ENCODE results near the gene EPHA3.

Gene EPHA3

DNA sequence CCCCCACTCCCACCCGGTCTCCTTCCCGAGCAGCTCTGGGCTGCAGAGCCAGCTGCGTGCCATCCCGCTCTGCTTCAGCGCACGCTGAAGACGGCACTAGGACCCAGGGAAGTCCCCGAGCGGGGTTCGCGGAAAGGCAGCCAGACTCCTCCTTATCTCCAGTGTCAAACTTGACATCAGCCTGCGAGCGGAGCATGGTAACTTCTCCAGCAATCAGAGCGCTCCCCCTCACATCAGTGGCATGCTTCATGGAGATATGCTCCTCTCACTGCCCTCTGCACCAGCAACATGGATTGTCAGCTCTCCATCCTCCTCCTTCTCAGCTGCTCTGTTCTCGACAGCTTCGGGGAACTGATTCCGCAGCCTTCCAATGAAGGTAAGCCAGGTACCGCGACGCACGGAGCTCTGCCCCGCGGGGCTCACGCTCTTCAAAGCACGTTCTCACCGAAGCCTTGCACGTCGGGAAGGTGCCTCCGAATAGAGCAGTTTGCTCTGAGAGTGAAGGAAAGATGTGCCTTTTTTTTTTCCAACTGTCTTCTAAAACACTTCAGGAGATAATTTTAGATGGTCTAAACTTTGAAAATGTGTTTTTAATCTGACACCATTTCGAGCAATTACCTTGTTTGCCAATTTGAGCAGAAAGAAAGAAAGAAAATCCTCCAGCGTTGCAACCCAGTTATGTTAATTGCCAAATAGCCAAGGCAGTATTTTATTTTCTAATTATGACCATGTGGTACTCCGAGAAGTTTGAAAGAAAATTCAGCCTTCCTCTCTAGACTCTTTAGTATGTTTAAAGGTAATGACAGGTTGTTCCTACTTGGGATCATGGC is at the start of gene EPHA3:
EPHA3 (plus strand) TSS at position 161 of the 830 bp plus-strand sequence; CDS start at position 289, 128 bp downstream.
- TF ChIP-seq, protein P1, sequence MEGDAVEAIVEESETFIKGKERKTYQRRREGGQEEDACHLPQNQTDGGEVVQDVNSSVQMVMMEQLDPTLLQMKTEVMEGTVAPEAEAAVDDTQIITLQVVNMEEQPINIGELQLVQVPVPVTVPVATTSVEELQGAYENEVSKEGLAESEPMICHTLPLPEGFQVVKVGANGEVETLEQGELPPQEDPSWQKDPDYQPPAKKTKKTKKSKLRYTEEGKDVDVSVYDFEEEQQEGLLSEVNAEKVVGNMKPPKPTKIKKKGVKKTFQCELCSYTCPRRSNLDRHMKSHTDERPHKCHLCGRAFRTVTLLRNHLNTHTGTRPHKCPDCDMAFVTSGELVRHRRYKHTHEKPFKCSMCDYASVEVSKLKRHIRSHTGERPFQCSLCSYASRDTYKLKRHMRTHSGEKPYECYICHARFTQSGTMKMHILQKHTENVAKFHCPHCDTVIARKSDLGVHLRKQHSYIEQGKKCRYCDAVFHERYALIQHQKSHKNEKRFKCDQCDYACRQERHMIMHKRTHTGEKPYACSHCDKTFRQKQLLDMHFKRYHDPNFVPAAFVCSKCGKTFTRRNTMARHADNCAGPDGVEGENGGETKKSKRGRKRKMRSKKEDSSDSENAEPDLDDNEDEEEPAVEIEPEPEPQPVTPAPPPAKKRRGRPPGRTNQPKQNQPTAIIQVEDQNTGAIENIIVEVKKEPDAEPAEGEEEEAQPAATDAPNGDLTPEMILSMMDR (IDR thresholded peaks at IDR 0.05; ENCODE audit: insufficient read depth, low read length, missing control alignments): no peak
- POLR2A ChIA-PET: no interaction called here
- H3K4me3 ChIP-seq (ENCODE audit: low read depth, low read length): peak within 1 kb of the TSS; percentile 62
- CTCF ChIA-PET: interaction anchor here (1.0 kb wide), 1 partner anchor 888 kb away, joined by 3 read pairs; no protein-coding TSS in a partner anchor
- DNase-seq (ENCODE audit: low read depth, low spot score): no peak

DNA sequence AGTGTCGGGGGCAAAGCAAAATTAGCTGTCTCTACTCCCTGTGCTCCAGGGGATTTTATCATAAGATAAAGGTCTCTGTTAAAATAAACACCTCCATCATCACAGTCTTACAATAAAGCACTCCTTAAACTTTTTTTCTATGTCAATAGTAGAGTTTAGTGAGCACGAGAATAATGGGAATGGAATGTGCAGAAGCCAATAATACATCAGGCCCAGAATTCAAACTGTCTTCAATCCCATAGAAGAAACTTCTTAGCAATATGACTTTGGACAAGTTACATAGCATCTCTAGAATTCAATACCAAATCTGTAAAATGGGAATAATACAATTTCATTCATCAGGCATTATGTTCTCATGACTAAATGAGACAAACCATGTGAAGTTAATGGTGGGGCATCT is 49.0 kb upstream of the EPHA3 start:
- ChIA-PET POLR2A (no interaction called here), CTCF (no interaction called here)
- TF ChIP-seq, protein P1 (IDR thresholded peaks at IDR 0.05; ENCODE audit: insufficient read depth, low read length, missing control alignments): no peak
- no peak overlapping the region for H3K4me3 ChIP-seq (ENCODE audit: low read depth, low read length)
- DNase-seq (ENCODE audit: low read depth, low spot score): no peak

DNA sequence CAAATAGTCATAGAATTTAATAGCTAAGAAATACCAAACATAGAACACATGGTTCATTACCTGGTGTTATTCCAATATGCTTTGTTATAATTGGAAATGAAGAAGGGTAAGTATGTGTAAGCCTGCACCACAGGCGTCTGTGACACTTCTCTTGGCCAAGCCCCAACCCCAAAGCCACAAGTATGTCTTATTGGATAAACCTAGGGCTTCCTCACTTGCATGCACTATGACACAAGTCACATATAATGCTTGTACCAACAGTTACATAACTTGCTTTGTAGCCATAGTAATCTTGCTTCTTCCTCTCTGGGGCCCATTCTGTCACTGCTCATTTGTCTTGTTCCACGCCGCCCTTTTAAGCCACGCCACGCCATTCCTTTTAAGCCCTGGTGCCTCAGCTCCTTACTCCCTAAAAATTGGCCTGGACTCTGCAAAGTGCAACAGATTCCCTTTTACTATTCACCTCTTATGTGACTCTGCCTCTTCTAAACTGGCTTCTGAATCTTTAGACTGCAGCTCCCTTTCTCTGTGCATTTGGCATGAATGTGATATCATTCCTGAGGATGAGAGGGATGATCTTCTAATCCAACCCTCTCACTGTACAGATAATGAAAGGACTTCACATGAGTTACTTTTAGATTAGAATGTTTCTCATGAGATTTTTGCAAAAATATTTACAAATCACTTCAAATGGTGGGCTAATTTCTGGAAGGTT is 48.1 kb upstream of the EPHA3 start:
- no peak overlapping the region for H3K4me3 ChIP-seq (ENCODE audit: low read depth, low read length)
- DNase-seq (ENCODE audit: low read depth, low spot score): peak; percentile 14
- POLR2A ChIA-PET: no interaction called here

DNA sequence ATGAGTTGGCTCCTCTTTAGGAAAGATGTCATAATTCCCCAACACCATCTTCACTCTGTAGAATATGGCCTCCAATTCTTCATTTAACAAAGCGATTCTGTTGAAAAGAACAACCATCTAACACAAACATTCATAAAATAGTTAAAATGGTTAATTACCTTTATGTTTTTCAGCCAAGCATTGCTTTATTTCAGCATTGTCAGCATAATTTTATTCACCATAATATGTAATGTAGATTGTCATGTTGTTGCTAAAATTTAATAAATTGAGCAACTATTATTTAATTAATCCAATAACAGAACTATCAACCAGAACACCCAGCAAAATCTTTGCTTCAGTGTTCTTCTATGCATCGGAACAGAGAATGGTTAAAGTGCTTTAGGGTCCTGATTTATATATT is 46.2 kb upstream of the EPHA3 start:
- ChIA-PET CTCF (no interaction called here), POLR2A (no interaction called here)
- no peak for DNase-seq (ENCODE audit: low read depth, low spot score)
- H3K4me3 ChIP-seq (ENCODE audit: low read depth, low read length): no peak overlapping the region
- TF ChIP-seq, protein P1 (IDR thresholded peaks at IDR 0.05; ENCODE audit: insufficient read depth, low read length, missing control alignments): no peak

More for the DNA sequence above, 48.1 kb upstream of the EPHA3 start:
- TF ChIP-seq, protein P1 (IDR thresholded peaks at IDR 0.05; ENCODE audit: insufficient read depth, low read length, missing control alignments): no peak
- CTCF ChIA-PET: interaction anchor here (0.9 kb wide), 1 partner anchor 9 kb away, joined by 4 read pairs; no protein-coding TSS in a partner anchor

DNA sequence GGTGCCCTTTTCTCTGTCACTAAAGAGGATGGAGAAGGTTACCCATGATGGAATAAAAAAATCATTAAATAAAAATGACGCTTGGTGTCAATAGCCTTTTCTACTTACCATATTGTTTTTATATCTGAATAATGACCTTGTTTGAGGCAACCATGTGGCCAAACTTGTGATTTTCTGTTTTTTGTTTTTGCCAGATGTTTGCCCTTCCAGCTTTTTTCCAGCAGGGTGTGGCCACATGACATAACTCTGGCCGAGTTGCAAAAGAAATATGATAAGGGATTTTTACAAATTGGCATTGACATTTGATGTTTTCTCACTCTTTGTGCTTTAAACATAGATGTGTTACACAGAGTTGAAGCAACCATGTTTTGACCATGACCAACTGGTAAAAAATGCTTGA is 39.7 kb upstream of the EPHA3 start:
- ChIA-PET POLR2A (no interaction called here), CTCF (no interaction called here)
- DNase-seq (ENCODE audit: low read depth, low spot score): no peak
- TF ChIP-seq, protein P1 (IDR thresholded peaks at IDR 0.05; ENCODE audit: insufficient read depth, low read length, missing control alignments): no peak
- H3K4me3 ChIP-seq (ENCODE audit: low read depth, low read length): no peak overlapping the region

DNA sequence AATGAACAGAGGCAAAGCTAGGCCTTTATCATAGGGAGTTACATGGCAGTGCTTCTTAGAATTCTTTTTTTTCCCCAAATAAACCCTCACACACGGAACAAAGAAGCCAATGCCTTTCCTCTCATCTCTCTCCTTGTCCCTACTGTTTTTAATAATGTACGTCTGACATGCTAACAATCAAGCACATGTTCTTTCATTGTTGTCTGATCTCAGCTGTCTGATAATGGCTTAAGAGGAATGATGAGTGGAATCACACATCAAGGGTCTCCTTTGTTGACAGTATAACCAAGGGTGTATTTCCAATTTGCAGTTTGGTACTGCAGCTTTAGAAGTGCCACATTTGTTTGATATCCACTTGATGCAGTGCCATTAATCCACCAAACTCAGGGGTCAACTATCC is 34.8 kb upstream of the EPHA3 start:
- ChIA-PET POLR2A (no interaction called here), CTCF (no interaction called here)
- no peak for DNase-seq (ENCODE audit: low read depth, low spot score)
- TF ChIP-seq, protein P1 (IDR thresholded peaks at IDR 0.05; ENCODE audit: insufficient read depth, low read length, missing control alignments): no peak
- H3K4me3 ChIP-seq (ENCODE audit: low read depth, low read length): no peak overlapping the region

All from AG04449 (cell line).